Testis (tissue), 3 donors: Measurements from ENCODE around the gene PLEKHM1. TPM values are rescaled to one million over a fixed set of nuclear protein-coding genes. Genes with fewer than 3 reads are reported as not detected.

Source experiments
- DNase-seq: peaks from one replicate; pipeline ENCODE4 v3.0.0-alpha.2; 2019
- H3K27ac ChIP-seq, 2 donors: fragments of 200-600 bp; sonication (generic); one replicate each; pipeline ENCODE4 v1.5.1; 2019
- H3K27me3 ChIP-seq: fragments of 200-600 bp; sonication (generic); one replicate; pipeline ENCODE4 v1.5.1; 2019
- H3K36me3 ChIP-seq: fragments of 200-600 bp; sonication (generic); one replicate; pipeline ENCODE4 v1.5.1; 2017; ENCODE audit warnings: low read depth; ENCODE audit errors: missing control alignments
- H3K4me1 ChIP-seq: fragments of 200-600 bp; sonication (generic); one replicate; pipeline ENCODE4 v1.5.1; 2019
- H3K4me3 ChIP-seq, 2 donors: fragments of 200-600 bp; sonication (generic); one replicate each; pipeline ENCODE4 v1.5.1; 2017 to 2019
- H3K9me3 ChIP-seq: fragments of 200-600 bp; sonication (generic); one replicate; pipeline ENCODE4 v1.5.1; 2017
- CTCF ChIP-seq, 3 experiments: fragments of 450-650 bp in 2 of 3; fragments of 200-600 bp in 1 of 3; sonication (generic) in 1 of 3; IDR thresholded peaks; one replicate each; pipeline ENCODE4 v1.5.1; 2016 to 2019; ENCODE audit warnings: antibody characterized with exemption in 3 of 3, mild to moderate bottlenecking in 2 of 3, moderate library complexity in 1 of 3
- POLR2A ChIP-seq: fragments of 450-650 bp; IDR thresholded peaks from one replicate; pipeline ENCODE4 v1.6.1; 2017; ENCODE audit warnings: antibody characterized with exemption, mild to moderate bottlenecking, moderate library complexity
- WGBS, 2 donors: methylation state at CpG; one replicate each; pipeline ENCODE4 v1.1.5; 2018; 5-methylcytosine and 5-hydroxymethylcytosine counted together
- intact Hi-C: fragments of 100-400 bp; cut with DNase I; formaldehyde crosslinking; loops from one replicate; pipeline ENCODE4 v1.15.1; 2023; ENCODE audit warnings: low total_unique reads
- polyA plus RNA-seq: library from polyadenylated mRNA; stranded (reverse); fragments of 350-450 nt; fragmentation: Illumina TruSeq; extraction: RNeasy Lipid Tissue Mini Kit (QIAGEN cat#74804); gene quantifications from one replicate; pipeline ENCODE4 v1.2.3, GENCODE V29; 2014; ENCODE audit warnings: low read depth, low replicate concordance; ENCODE audit not compliant: insufficient read depth
- total RNA-seq, 2 donors: library from RNA; depleted of rRNA; stranded (reverse); fragments of >200 nt; gene quantifications; one replicate each; pipeline ENCODE4 v1.2.3, GENCODE V29; 2016

PLEKHM1 gene
- total and polyA plus RNA-seq, 3 donors from 2014 or later, result 17.8 to 39.1 (median 31.8) TPM

GRCh38 chr17:45411348-45412105, 79.0 kb downstream of the PLEKHM1 start:
- no peak overlapping the region for H3K27ac ChIP-seq
- no peak for TF ChIP-seq CTCF (IDR thresholded peaks at IDR 0.05)
- no peak for TF ChIP-seq POLR2A
- intact Hi-C loops, result no loop called here
- WGBS, 2 donors, result 88 to 89% methylated on average over 4 to 5 of the region's 5 CpGs
- H3K36me3 ChIP-seq, result no peaks in the 10 kb centered on the region
- H3K9me3 ChIP-seq, result no peaks in the 10 kb centered on the region
- no peak for DNase-seq
- H3K4me3 ChIP-seq, result no peak overlapping the region
- no peaks in the 10 kb centered on the region for H3K4me1 ChIP-seq
- H3K27me3 ChIP-seq, result no peaks in the 10 kb centered on the region

GRCh38 chr17:45410144-45411091, 80.1 kb downstream of the PLEKHM1 start:
- intact Hi-C loops, result no loop called here
- Histone ChIP-seq H3K9me3 (no peaks in the 10 kb centered on the region), H3K4me3 (no peak overlapping the region), H3K27me3 (no peaks in the 10 kb centered on the region), H3K4me1 (no peaks in the 10 kb centered on the region), H3K36me3 (no peaks in the 10 kb centered on the region), H3K27ac (no peak overlapping the region)
- no peak for DNase-seq
- TF ChIP-seq CTCF (IDR thresholded peaks at IDR 0.05), result no peak
- TF ChIP-seq POLR2A, result no peak
- WGBS, 2 donors, result 81 to 85% methylated on average over 20 to 24 of the region's 24 CpGs

- DNase-seq, result no peak
- no peaks in the 10 kb centered on the region for H3K36me3 ChIP-seq
- H3K27ac ChIP-seq, result no peak overlapping the region
- H3K4me1 ChIP-seq, result no peaks in the 10 kb centered on the region
- no peaks in the 10 kb centered on the region for H3K27me3 ChIP-seq
- intact Hi-C loops, result no loop called here
- no peaks in the 10 kb centered on the region for H3K9me3 ChIP-seq
- no peak overlapping the region for H3K4me3 ChIP-seq
- TF ChIP-seq CTCF (IDR thresholded peaks at IDR 0.05) (no peak), POLR2A (no peak)
- WGBS, 2 donors, result 60 to 89% methylated on average over 1 to 5 of the region's 5 CpGs
Measured at GRCh38 chr17:45409659-45410076, 80.9 kb downstream of the PLEKHM1 start.

GRCh38 chr17:45408611-45409421, 81.7 kb downstream of the PLEKHM1 start:
- WGBS, 2 donors, result 80 to 84% methylated on average over 11 of the region's 11 CpGs
- intact Hi-C loops, result no loop called here
- DNase-seq, result no peak
- H3K27ac ChIP-seq, result no peak overlapping the region
- TF ChIP-seq POLR2A (no peak), CTCF (IDR thresholded peaks at IDR 0.05) (no peak)
- H3K36me3 ChIP-seq, result no peaks in the 10 kb centered on the region
- H3K27me3 ChIP-seq, result no peaks in the 10 kb centered on the region
- H3K9me3 ChIP-seq, result no peaks in the 10 kb centered on the region
- no peaks in the 10 kb centered on the region for H3K4me1 ChIP-seq
- no peak overlapping the region for H3K4me3 ChIP-seq
